ENCODE data around the gene ZBTB16. TPM values are rescaled to one million over a fixed set of nuclear protein-coding genes. Genes with fewer than 3 reads are reported as not detected.

Gene ZBTB16
- total RNA-seq, 2 donors from 2014 or later, result 2.0 to 13.7 TPM

DNA sequence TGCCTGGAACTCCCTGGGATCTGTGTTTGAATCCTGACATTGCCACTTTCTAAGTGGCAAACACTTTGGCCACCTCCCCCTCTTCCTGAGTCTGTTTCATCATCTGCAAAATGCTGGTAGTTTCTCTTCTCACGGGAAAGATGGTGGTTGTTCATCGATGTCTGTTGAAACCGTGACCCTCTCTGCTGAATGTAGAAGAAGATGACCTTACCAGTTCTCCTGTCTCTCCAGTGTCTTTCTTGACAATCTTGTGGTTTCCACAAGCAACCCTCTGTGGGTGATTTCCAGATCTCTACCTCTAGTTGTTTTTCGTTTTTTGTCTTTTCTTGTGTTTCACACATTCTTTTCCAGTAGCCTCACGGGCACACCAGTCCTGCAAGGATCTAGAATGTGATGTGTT is 27.5 kb downstream of the ZBTB16 start:
- H3K4me1 ChIP-seq, result peaks cover 7% of the 10 kb centered on the region
- TF ChIP-seq, protein P1, sequence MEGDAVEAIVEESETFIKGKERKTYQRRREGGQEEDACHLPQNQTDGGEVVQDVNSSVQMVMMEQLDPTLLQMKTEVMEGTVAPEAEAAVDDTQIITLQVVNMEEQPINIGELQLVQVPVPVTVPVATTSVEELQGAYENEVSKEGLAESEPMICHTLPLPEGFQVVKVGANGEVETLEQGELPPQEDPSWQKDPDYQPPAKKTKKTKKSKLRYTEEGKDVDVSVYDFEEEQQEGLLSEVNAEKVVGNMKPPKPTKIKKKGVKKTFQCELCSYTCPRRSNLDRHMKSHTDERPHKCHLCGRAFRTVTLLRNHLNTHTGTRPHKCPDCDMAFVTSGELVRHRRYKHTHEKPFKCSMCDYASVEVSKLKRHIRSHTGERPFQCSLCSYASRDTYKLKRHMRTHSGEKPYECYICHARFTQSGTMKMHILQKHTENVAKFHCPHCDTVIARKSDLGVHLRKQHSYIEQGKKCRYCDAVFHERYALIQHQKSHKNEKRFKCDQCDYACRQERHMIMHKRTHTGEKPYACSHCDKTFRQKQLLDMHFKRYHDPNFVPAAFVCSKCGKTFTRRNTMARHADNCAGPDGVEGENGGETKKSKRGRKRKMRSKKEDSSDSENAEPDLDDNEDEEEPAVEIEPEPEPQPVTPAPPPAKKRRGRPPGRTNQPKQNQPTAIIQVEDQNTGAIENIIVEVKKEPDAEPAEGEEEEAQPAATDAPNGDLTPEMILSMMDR (IDR thresholded peaks at IDR 0.05), result no peak
- no peaks in the 10 kb centered on the region for H3K36me3 ChIP-seq
- intact Hi-C loops (cut with DNase I), result no loop called here
- H3K27me3 ChIP-seq, result no peaks in the 10 kb centered on the region
- no peak overlapping the region for H3K4me3 ChIP-seq
- H3K9me3 ChIP-seq, result no peaks in the 10 kb centered on the region
- no peak overlapping the region for H3K27ac ChIP-seq
- H3K9ac ChIP-seq (ENCODE audit: low read depth in 2 of 2, low read length in 2 of 2), result no peak overlapping the region
- no peak for DNase-seq

- H3K36me3 ChIP-seq, result no peaks in the 10 kb centered on the region
- H3K27ac ChIP-seq, result no peak overlapping the region
- DNase-seq, result no peak
- intact Hi-C loops (cut with DNase I), result no loop called here
- no peaks in the 10 kb centered on the region for H3K9me3 ChIP-seq
- TF ChIP-seq, protein P1 (IDR thresholded peaks at IDR 0.05), result no peak
- H3K4me1 ChIP-seq, result peaks cover 7% of the 10 kb centered on the region
- no peak overlapping the region for H3K9ac ChIP-seq (ENCODE audit: low read depth in 2 of 2, low read length in 2 of 2)
- H3K27me3 ChIP-seq, result no peaks in the 10 kb centered on the region
- H3K4me3 ChIP-seq, result no peak overlapping the region
These were observed 28.7 kb downstream of the ZBTB16 start for GRCh38 chr11:114088216-114088615.

- TF ChIP-seq, protein P1 (IDR thresholded peaks at IDR 0.05), result no peak
- no peak for DNase-seq
- H3K27ac ChIP-seq, result no peak overlapping the region
- H3K36me3 ChIP-seq, result no peaks in the 10 kb centered on the region
- H3K27me3 ChIP-seq, result no peaks in the 10 kb centered on the region
- H3K9ac ChIP-seq (ENCODE audit: low read depth in 2 of 2, low read length in 2 of 2), result no peak overlapping the region
- H3K4me1 ChIP-seq, result peaks cover 7% of the 10 kb centered on the region
- intact Hi-C loops (cut with DNase I), result no loop called here
- no peaks in the 10 kb centered on the region for H3K9me3 ChIP-seq
- H3K4me3 ChIP-seq, result no peak overlapping the region
These were observed 29.3 kb downstream of the ZBTB16 start for GRCh38 chr11:114088836-114089235.

- H3K9me3 ChIP-seq, result no peaks in the 10 kb centered on the region
- H3K4me1 ChIP-seq, result peaks cover 7% of the 10 kb centered on the region
- H3K27ac ChIP-seq, result no peak overlapping the region
- no peaks in the 10 kb centered on the region for H3K27me3 ChIP-seq
- intact Hi-C loops (cut with DNase I), result no loop called here
- H3K4me3 ChIP-seq, result no peak overlapping the region
- no peak for DNase-seq
- H3K36me3 ChIP-seq, result no peaks in the 10 kb centered on the region
- TF ChIP-seq, protein P1 (IDR thresholded peaks at IDR 0.05), result no peak
- H3K9ac ChIP-seq (ENCODE audit: low read depth in 2 of 2, low read length in 2 of 2), result no peak overlapping the region
These were observed 30.2 kb downstream of the ZBTB16 start for GRCh38 chr11:114089748-114090147.

- H3K27ac ChIP-seq, result no peak overlapping the region
- no peaks in the 10 kb centered on the region for H3K27me3 ChIP-seq
- no peak for DNase-seq
- intact Hi-C loops (cut with DNase I), result no loop called here
- TF ChIP-seq, protein P1 (IDR thresholded peaks at IDR 0.05), result no peak
- no peak overlapping the region for H3K9ac ChIP-seq (ENCODE audit: low read depth in 2 of 2, low read length in 2 of 2)
- no peaks in the 10 kb centered on the region for H3K36me3 ChIP-seq
- peaks cover 7% of the 10 kb centered on the region for H3K4me1 ChIP-seq
- H3K9me3 ChIP-seq, result no peaks in the 10 kb centered on the region
- no peak overlapping the region for H3K4me3 ChIP-seq
These were observed 30.9 kb downstream of the ZBTB16 start for GRCh38 chr11:114090225-114090910.
